ENCODE data around the gene YAP1.
"Not testable (repeated sequence)": the region's sequence is repeated elsewhere in the genome, so short reads cannot be mapped to it uniquely, and the experiment has no call there.

Gene YAP1

GRCh38 chr11:102166175-102167064 is 56.2 kb downstream of the YAP1 start:
- DNase-seq: no peak

DNA sequence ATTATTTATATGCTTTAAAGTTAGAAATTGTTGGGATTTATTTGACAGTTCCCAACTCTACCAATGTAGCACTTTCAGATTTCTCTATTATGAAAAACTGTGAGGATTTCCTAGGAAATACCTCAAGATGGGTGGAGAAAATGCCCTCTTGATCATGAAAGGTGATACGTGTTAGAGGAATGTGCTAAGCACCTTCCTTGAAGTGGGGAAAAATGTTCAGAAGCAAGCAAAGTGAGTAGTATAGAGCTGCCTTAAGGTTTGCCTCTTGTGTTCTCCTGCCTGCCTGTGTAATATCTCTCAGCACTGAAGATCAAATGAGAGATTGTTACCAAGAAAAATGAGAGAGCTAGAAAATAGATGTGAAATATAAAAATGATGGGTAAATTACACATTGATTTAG is 58.2 kb downstream of the YAP1 start:
- no peak for DNase-seq

- DNase-seq: no peak
Observed at GRCh38 chr11:102171101-102171500, 60.9 kb downstream of the YAP1 start.

DNA sequence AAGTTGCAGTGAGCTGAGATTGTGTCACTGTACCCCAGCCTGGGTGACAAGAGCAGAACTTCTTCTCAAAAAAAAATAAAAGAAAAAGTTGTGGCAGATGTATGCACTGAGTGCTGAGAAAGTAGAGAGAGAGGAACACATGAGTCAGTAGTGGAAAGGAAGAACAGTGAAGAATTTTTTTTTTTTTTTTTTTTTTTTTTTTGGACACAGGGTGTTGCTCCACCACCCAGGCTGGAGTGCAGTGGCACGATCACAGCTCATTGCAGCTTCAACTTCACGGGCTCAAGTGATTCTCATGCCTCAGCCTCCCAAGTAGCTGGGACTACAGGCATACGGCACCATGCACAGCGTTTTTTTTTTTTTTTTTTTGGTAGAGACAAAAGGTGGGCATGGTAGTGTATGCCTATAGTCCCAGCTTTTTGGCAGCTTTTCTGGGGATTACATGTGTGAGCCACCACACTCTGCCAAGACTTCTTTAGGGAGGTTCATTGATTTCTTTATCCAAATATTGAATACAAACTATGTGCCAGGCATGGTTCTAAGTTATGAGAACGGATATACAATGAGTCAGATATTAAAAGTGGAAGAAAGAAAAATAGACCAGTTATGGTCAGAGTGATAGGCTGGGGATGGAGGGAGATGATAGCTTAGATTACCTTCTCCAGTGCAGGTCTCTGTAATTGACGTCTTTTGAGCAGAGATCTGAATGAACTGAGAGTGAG is 62.0 kb downstream of the YAP1 start:
- DNase-seq: no peak

DNA sequence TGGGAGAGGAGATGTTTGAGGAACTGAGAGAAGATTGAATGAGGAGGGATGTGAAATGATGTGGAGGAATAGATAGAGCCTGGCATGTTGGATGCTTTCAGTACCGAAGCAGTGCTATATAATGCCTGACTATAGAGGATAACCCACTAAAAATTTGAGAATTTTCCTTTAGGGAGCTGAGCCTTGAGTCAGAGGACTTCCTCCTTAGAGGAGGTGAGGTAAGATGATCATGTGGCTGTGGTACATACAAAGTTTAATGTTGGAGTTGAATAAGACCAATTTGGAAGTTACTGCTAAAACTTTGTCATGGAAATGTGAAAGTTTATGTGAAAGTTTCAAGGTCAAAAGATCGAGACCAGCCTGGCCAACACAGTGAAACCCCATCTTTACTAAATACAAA is 66.9 kb downstream of the YAP1 start:
- DNase-seq: no peak

DNA sequence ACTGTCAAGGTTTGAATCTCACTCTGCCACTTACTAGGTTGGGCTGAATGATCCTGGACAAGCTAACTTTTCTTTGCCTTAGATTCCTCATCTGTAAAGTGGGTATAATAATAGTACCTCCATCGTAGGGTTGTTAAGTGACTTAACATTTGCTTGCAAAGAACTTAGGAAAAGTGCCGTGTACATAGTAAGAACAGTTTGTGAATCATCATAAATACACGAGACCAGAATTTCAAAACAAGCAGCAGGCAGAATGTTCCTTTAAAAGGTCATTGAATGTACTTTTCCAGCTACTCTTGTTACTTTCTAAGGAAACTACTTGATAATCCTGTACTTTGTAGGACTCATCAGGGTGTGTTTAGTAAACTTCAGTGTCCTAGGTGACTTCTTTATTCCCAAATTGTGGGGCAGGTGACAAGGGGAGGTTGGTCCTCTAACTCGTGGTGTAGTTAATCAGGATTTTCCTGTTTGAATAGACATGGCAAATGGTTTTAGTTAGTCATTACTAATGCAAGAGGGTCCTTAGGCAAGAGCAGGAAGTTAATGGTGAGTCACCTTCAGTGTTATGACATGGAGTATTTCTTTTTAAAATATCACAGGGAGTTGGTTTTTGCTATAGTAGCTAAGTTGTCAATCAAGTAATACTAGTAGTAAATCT is 67.9 kb downstream of the YAP1 start:
- DNase-seq: no peak

GRCh38 chr11:102179371-102179770 is 69.1 kb downstream of the YAP1 start:
- DNase-seq: no peak

DNA sequence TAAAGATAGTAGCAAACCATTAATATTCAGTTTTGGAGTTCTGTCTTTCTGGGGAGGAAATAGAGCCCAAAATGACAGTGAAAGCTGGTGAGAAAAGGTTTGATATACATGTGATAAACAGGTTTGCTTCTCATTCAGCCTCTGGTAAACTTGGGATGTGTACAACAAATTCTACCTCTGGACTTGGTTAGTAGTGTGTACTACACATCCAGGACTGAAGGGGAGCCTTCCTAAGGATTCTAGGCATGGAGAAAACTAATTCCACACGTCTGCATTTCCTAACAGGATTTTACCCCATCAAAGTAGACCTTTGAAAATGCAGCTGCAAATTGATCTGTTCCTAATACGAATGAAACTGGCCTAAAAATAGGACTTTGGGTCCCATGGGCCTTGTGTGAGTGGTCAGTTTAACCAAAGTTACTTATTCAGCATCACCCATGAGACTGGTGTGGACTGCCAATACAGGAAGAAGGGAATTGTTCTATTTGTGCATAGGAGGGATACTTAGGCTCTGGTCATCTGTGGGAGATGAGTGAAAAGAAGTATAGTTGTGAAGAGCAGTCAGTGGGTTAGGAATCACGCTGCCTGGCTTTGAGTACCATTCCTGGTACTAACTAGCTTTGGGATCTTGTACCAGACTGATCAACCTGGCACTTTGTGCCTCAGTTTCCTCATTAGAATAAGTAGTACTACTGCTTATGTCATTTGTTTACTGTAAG is 74.2 kb downstream of the YAP1 start:
- DNase-seq: no peak

- DNase-seq: no peak
Observed at GRCh38 chr11:102186551-102187191, 76.4 kb downstream of the YAP1 start.

- DNase-seq: no peak
Observed at GRCh38 chr11:102187416-102188151, 77.3 kb downstream of the YAP1 start.

GRCh38 chr11:102188488-102188887 is 78.2 kb downstream of the YAP1 start:
- DNase-seq: no peak

GRCh38 chr11:102191832-102192231 is 81.6 kb downstream of the YAP1 start:
- DNase-seq: no peak

GRCh38 chr11:102192349-102193066 is 82.3 kb downstream of the YAP1 start:
- no peak for DNase-seq

GRCh38 chr11:102194257-102194656 is 84.0 kb downstream of the YAP1 start:
- DNase-seq: no peak

DNA sequence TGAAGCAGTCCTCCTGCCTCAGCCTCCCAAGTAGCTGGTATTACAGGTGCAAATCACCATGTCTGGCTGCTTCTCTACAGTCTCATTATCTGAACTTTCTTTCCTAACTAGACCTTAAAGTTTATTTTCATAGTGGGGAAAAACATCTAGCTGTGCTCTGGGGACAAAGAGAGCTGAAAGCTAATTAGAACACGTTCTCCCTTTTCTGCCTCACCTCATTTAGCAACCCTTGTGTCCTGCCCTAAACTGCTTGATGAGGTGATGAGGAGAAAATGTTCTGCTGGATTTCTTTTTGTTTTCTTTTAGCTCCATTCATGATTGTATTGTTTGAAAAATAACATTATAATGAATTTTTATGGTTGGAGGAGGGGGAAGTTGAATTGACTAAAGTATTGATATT is 84.7 kb downstream of the YAP1 start:
- no peak for DNase-seq

GRCh38 chr11:102196351-102196750 is 86.1 kb downstream of the YAP1 start:
- DNase-seq: no peak

DNA sequence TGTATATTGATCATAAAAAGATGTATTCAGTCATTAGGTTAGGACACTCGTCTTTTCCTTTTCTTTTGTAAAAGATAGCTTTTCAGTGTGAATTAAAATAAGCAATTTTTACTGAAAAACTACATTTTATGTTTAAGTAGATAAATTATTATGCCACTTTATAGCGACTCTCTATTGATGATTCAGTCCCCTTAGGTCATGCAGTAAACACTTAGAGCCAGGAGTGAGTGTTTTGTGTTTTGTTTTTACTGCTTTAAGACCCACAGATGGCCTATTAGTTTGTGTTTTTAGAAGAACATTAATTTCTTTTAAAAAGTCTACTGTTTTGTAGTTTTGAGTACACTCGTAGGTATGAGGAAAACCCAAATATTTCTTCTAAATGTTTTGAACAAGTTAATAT is 86.6 kb downstream of the YAP1 start:
- DNase-seq: no peak

- DNase-seq: no peak
Observed at GRCh38 chr11:102197670-102198139, 87.5 kb downstream of the YAP1 start.

DNA sequence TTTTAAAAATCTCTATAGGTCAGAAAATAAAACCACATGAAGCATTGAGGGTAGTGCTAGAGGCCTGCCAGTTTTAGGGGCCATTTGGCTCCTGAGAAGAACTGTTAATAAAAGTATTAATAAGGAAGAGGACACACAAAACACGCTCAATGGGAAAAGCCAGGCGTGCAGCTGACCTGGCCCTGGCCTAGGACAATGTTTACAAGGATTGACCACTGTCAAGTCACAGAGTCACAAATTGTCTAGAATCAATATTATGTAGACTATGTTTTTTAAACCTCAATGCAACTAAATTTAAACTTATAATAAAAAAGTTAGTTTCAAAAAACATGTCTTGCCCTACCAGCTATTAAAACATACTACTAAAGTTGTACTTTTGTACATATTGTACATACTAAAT is 89.4 kb downstream of the YAP1 start:
- DNase-seq: no peak

DNA sequence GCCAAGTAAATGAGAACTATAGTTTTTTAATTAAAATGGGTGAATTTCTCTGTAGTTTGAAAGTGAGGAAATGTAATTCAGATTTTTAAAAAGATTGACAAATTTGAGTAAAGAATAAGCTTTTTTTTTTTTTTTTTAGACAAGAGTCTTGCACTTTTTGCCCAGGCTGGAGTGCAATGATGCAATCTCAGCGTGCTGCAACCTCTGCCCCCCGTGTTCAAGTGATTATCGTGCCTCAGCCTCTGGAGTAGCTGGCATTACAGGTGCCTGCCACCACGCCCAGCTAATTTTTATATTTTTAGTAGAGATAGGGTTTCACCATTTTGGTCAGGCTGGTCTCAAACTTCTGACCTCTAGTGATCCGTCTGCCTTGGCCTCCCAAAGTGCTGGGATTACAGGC is 90.1 kb downstream of the YAP1 start:
- not testable (repeated sequence) for DNase-seq

DNA sequence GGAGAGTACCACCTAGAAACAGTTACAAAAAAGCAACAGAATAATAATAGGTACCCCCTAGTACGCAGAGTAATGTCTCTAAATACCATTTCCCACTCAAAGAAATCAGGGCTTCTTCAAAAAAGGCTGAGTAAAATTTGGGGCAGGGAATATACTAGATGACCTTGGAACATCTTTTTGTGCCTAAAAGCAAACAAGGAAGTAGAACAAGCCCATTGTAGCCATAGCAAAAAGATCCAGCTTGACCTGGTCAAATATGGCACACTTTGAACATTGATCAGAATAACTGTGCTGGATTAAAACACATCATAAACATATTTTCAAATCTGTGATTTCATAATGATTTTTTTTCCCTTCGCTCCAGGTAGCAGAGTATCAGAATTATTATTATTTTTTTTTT is 91.5 kb downstream of the YAP1 start:
- DNase-seq: no peak
